ENCODE data around the gene BCOR. TPM values are rescaled to one million over a fixed set of nuclear protein-coding genes. Genes with fewer than 3 reads are reported as not detected.

Gene BCOR
- total RNA-seq, 1 donor from 2014 or later, result 24.3 TPM

DNA sequence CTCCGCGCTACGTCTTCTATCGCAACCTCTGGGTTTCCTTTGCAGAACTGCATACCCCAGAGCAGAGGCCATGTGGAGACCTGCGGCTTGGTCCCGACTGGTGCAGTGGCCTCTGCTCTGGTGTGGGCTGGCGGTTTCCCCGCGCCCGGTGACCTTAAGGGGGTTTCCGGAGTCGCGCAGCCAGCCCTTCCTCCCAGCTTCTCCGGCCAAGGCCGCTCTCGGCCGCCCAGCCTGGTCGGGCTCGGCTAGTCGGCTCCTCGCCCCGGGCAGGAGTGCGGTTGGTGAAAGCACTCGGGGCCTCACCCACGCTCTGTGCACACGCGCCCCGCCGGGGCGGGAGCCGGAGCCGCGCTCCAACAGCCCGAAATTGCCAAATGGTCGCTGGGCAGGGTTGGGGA is 84.9 kb downstream of the BCOR start:
- no peak for DNase-seq (ENCODE audit: low read depth)
- TF ChIP-seq, protein P1, sequence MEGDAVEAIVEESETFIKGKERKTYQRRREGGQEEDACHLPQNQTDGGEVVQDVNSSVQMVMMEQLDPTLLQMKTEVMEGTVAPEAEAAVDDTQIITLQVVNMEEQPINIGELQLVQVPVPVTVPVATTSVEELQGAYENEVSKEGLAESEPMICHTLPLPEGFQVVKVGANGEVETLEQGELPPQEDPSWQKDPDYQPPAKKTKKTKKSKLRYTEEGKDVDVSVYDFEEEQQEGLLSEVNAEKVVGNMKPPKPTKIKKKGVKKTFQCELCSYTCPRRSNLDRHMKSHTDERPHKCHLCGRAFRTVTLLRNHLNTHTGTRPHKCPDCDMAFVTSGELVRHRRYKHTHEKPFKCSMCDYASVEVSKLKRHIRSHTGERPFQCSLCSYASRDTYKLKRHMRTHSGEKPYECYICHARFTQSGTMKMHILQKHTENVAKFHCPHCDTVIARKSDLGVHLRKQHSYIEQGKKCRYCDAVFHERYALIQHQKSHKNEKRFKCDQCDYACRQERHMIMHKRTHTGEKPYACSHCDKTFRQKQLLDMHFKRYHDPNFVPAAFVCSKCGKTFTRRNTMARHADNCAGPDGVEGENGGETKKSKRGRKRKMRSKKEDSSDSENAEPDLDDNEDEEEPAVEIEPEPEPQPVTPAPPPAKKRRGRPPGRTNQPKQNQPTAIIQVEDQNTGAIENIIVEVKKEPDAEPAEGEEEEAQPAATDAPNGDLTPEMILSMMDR (conservative IDR thresholded peaks at IDR 0.05; ENCODE audit: low read depth, low read length), result no peak
- peak overlapping the region; percentile 59 for H3K4me3 ChIP-seq (ENCODE audit: low read depth, low read length)

DNA sequence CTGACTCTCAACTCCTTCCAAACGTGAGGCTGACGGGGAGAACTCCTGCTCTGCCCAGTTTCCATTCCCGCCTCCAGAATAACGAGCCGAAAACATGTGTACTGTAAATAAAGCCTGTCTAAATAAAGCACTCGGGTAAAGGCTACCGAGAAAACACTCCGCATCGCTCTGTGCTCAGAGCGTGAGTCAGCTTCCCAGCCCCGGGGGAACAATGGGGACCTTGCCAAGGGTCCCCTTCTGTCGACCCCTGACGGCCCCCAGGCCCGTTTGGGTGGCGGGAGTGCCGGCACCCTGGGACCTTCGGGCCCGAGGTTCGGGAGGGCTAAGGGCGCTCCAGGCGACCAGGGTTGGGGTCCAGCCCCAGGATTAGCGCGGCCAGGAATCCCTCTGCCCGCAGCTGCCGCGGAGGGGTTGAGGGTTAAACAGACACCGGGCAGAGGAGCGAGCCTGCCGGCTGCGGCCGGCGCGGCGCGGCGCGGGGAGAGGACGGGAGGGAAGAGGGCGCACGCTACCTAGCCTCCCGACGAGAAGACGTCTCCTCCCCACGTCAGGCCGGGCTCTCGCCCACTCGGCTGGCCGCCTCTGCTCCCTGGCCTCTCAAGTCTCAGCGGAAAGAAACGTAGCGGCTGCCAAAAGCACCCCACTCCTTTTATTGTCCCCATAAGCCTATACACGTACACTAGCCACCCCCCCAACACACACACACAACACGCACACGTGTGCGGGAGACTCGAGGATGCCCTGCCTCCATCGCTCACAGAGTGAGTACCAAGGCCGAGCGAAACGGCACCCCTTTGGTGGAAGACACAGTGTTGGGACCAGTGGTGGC is 85.5 kb downstream of the BCOR start:
- DNase-seq (ENCODE audit: low read depth), result no peak
- peak overlapping the region; percentile 59 for H3K4me3 ChIP-seq (ENCODE audit: low read depth, low read length)
- TF ChIP-seq, protein P1 (conservative IDR thresholded peaks at IDR 0.05; ENCODE audit: low read depth, low read length), result no peak

DNA sequence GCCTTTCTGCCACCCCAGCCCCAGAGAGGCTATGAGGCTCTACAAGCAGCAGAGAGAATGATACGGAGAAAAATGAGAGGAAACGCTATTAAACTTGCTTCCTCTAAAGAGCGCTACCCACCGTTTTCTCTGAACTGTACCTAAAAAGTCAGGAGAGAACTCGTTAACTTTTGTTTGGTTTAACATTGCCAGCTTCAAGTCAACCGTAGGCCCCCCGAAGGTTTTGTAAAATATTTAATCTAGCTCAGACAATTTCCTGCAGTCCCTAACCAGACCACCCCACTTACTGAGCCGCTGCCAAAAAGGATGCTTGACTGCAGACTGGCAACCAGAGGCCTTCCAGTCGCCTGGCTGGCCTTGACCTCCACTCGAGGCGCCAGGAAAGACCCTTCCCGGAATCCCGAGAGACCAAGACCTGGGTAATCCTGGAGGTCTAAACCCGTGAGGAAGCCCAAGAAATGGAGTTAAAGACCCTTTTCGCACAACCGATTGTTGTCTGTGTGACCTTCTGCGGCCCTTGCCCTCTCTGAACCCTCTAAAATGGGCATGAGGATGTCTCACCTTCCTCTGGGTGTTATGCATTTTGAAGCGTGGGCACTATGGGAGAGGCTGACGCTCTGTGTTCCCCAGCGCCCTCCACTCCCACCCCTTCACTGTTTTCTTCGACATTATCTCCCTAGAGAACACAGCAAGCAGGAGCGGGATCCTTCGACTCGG is 86.3 kb downstream of the BCOR start:
- TF ChIP-seq, protein P1 (conservative IDR thresholded peaks at IDR 0.05; ENCODE audit: low read depth, low read length), result no peak
- no peak overlapping the region for H3K4me3 ChIP-seq (ENCODE audit: low read depth, low read length)
- no peak for DNase-seq (ENCODE audit: low read depth)

DNA sequence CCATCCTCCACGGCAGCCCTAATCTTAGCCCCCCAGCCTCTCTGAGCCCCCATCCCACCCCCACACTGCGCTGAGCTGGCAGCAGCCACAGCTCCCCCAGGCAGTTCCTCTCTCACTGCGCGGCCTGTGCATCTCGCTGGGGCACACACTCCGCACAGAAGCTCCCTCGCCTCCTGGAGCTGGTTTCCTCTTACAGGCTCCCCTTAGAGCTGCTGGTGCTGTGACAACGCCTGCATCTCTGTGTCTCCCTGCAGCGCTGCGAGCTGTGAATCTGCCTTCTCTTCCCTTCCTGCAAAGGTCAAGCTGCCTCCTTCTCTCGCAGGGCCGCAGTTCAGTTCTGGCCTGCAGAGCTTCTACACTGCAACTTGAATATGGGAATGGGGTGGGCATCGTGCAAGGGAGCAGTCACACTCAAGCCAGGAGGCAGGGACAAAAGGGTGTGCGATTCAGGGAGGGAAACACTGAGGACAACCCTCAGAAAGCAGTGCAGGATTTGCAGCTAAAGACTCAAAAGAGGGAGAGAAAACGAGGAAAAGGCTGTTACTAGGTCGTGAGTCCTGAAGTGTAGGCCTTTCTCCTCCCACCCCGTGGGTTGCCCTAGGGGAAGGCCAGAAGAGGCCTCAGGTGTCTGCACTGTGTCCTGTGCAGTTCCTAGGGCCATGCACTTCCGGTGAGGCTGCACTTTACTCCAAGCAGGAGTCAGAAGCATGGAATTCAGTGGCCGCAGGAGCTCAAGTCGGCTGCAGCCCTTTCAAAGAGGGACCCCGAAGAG is 87.0 kb downstream of the BCOR start:
- H3K4me3 ChIP-seq (ENCODE audit: low read depth, low read length), result no peak overlapping the region
- no peak for DNase-seq (ENCODE audit: low read depth)
- TF ChIP-seq, protein P1 (conservative IDR thresholded peaks at IDR 0.05; ENCODE audit: low read depth, low read length), result no peak

DNA sequence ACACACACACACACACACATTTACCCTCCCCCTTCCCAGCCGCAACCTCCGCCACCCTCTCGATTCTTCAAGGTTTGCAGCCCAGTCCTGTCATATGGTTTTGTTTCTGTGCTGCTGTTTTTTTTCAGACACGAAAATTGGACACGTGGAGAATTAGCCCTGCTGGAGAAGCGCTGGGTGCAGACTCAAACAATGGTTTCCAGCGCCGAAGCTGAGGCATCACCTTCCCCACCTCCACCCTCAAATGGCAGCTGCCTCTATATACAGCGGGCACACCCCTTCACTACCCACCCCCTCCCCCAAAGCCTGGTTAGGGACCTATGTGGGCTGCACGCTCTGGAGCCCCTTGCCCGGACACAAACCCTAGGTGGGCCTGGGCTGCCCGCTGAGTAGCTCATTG is 87.9 kb downstream of the BCOR start:
- no peak overlapping the region for H3K4me3 ChIP-seq (ENCODE audit: low read depth, low read length)
- no peak for DNase-seq (ENCODE audit: low read depth)
- TF ChIP-seq, protein P1 (conservative IDR thresholded peaks at IDR 0.05; ENCODE audit: low read depth, low read length), result no peak

DNA sequence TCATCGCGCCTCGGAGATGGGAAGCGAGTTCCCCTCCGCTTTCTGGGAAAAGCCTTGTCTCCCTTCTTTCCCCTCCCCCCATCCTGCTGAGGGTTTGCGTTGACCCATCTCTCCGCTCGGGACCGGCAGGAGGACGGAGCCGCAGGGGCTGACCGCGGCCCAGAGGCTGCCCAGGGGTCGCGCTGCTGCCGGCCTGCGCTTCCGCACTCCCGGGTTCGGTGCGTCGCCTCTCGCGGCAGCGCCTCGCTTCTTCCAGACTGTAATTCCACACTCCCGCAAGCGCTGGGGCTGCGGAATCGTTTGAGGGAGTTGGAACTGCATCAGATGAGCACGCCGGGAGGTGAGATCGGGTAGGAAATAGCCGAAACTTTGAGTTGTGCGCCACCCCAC is 88.3 kb downstream of the BCOR start:
- H3K4me3 ChIP-seq (ENCODE audit: low read depth, low read length), result no peak overlapping the region
- TF ChIP-seq, protein P1 (conservative IDR thresholded peaks at IDR 0.05; ENCODE audit: low read depth, low read length), result no peak
- DNase-seq (ENCODE audit: low read depth), result no peak
